ENCODE results near the gene UBAP1L. TPM values are rescaled to one million over a fixed set of nuclear protein-coding genes. Genes with fewer than 3 reads are reported as not detected.
"Not testable (repeated sequence)": the region's sequence is repeated elsewhere in the genome, so short reads cannot be mapped to it uniquely, and the experiment has no call there.

Gene UBAP1L
- total RNA-seq, 2 experiments from 2014 or later: 3.0 to 3.3 TPM

- Mint-ChIP-seq H3K36me3 (ENCODE audit: low read depth) (no peaks in the 10 kb centered on the region), H3K27ac (no peak overlapping the region), H3K9me3 (no peaks in the 10 kb centered on the region), H3K27me3 (peaks cover 22% of the 10 kb centered on the region), H3K4me1 (peaks cover 6% of the 10 kb centered on the region), H3K4me3 (no peak overlapping the region)
- ChIA-PET POLR2A (no interaction called here), CTCF (interaction anchor here (1.1 to 2.5 kb wide), 6 partner anchors 10 to 44 kb away, joined by 3 to 14 read pairs (median 8); no protein-coding TSS in a partner anchor)
- DNase-seq: no peak
Measured at GRCh38 chr15:65077291-65077980, 37.6 kb downstream of the UBAP1L start.

GRCh38 chr15:65076486-65077290 lies 38.3 kb downstream of the UBAP1L start, which contains the start of gene KBTBD13:
Gene KBTBD13, plus strand, starts transcription at chr15:65076746. Its CDS starts 70 bp downstream, at chr15:65076816.
- Mint-ChIP-seq H3K9me3 (no peaks in the 10 kb centered on the region), H3K27me3 (peaks cover 20% of the 10 kb centered on the region), H3K4me1 (peaks cover 2% of the 10 kb centered on the region), H3K27ac (no peak within 1 kb of the TSS), H3K36me3 (ENCODE audit: low read depth) (no peaks in the 10 kb centered on the region), H3K4me3 (no peak within 1 kb of the TSS)
- ChIA-PET POLR2A (no interaction called here), CTCF (interaction anchor here (1.9 to 2.5 kb wide), 3 partner anchors 10 to 43 kb away, joined by 5 to 14 read pairs (median 8); no protein-coding TSS in a partner anchor)
- DNase-seq: no peak

- POLR2A ChIA-PET; H3K4me1 Mint-ChIP-seq; H3K9me3 Mint-ChIP-seq; H3K4me3 Mint-ChIP-seq; CTCF ChIA-PET; H3K27ac Mint-ChIP-seq; DNase-seq; H3K36me3 Mint-ChIP-seq (ENCODE audit: low read depth): not testable (repeated sequence)
- peaks cover 20% of the 10 kb centered on the region for H3K27me3 Mint-ChIP-seq
Measured at GRCh38 chr15:65075607-65076395, 39.2 kb downstream of the UBAP1L start.

GRCh38 chr15:65074946-65075345 lies 40.1 kb downstream of the UBAP1L start:
- peaks cover 18% of the 10 kb centered on the region for H3K27me3 Mint-ChIP-seq
- DNase-seq; POLR2A ChIA-PET; H3K9me3 Mint-ChIP-seq; H3K27ac Mint-ChIP-seq; H3K4me3 Mint-ChIP-seq; H3K4me1 Mint-ChIP-seq; H3K36me3 Mint-ChIP-seq (ENCODE audit: low read depth): not testable (repeated sequence)
- CTCF ChIA-PET: interaction anchor here (0.9 to 1.1 kb wide), 2 partner anchors 8 to 27 kb away, joined by 3 read pairs; no protein-coding TSS in a partner anchor

- Mint-ChIP-seq H3K36me3 (ENCODE audit: low read depth) (no peaks in the 10 kb centered on the region), H3K4me3 (no peak overlapping the region), H3K9me3 (no peaks in the 10 kb centered on the region), H3K27me3 (peaks cover 17% of the 10 kb centered on the region), H3K4me1 (peaks cover 4% of the 10 kb centered on the region), H3K27ac (no peak overlapping the region)
- ChIA-PET CTCF (interaction anchor here (0.9 kb wide), 1 partner anchor 857 kb away, joined by 3 read pairs; no protein-coding TSS in a partner anchor), POLR2A (no interaction called here)
- DNase-seq: no peak
Measured at GRCh38 chr15:65072617-65073016, 42.4 kb downstream of the UBAP1L start.

GRCh38 chr15:65072027-65072426 lies 43.0 kb downstream of the UBAP1L start:
- ChIA-PET CTCF (interaction anchor here (0.9 kb wide), 1 partner anchor 857 kb away, joined by 3 read pairs; no protein-coding TSS in a partner anchor), POLR2A (no interaction called here)
- Mint-ChIP-seq H3K27me3 (peaks cover 21% of the 10 kb centered on the region), H3K27ac (no peak overlapping the region), H3K4me1 (peaks cover 6% of the 10 kb centered on the region), H3K36me3 (ENCODE audit: low read depth) (no peaks in the 10 kb centered on the region), H3K4me3 (no peak overlapping the region), H3K9me3 (no peaks in the 10 kb centered on the region)
- DNase-seq: no peak

GRCh38 chr15:65071381-65071811 lies 43.6 kb downstream of the UBAP1L start:
- H3K27me3 Mint-ChIP-seq: peaks cover 24% of the 10 kb centered on the region
- no peak overlapping the region for H3K27ac Mint-ChIP-seq
- ChIA-PET CTCF (interaction anchor here (0.9 kb wide), 1 partner anchor 856 kb away, joined by 3 read pairs; no protein-coding TSS in a partner anchor), POLR2A (no interaction called here)
- no peak for DNase-seq
- no peaks in the 10 kb centered on the region for H3K36me3 Mint-ChIP-seq (ENCODE audit: low read depth)
- H3K9me3 Mint-ChIP-seq: no peaks in the 10 kb centered on the region
- H3K4me3 Mint-ChIP-seq: no peak overlapping the region
- peaks cover 5% of the 10 kb centered on the region for H3K4me1 Mint-ChIP-seq

- ChIA-PET POLR2A (interaction anchor here (1.2 kb wide), 1 partner anchor 235 kb away, joined by 3 read pairs; no protein-coding TSS in a partner anchor), CTCF (interaction anchor here (1.3 to 1.7 kb wide), 2 partner anchors 15 to 20 kb away, joined by 3 to 7 read pairs; no protein-coding TSS in a partner anchor)
- Mint-ChIP-seq H3K4me3 (no peak overlapping the region), H3K9me3 (no peaks in the 10 kb centered on the region), H3K27ac (no peak overlapping the region), H3K27me3 (peaks cover 31% of the 10 kb centered on the region), H3K4me1 (peaks cover 4% of the 10 kb centered on the region), H3K36me3 (ENCODE audit: low read depth) (no peaks in the 10 kb centered on the region)
- DNase-seq: no peak
Measured at GRCh38 chr15:65069779-65070546, 45.0 kb downstream of the UBAP1L start.

GRCh38 chr15:65069179-65069578 lies 45.8 kb downstream of the UBAP1L start:
- no peak for DNase-seq
- CTCF ChIA-PET: interaction anchor here (1.3 to 1.7 kb wide), 2 partner anchors 14 to 21 kb away, joined by 3 to 7 read pairs; no protein-coding TSS in a partner anchor
- no peaks in the 10 kb centered on the region for H3K36me3 Mint-ChIP-seq (ENCODE audit: low read depth)
- H3K27me3 Mint-ChIP-seq: peaks cover 31% of the 10 kb centered on the region
- POLR2A ChIA-PET: no interaction called here
- H3K4me3 Mint-ChIP-seq: no peak overlapping the region
- peaks cover 4% of the 10 kb centered on the region for H3K4me1 Mint-ChIP-seq
- no peaks in the 10 kb centered on the region for H3K9me3 Mint-ChIP-seq
- no peak overlapping the region for H3K27ac Mint-ChIP-seq

- DNase-seq: no peak
- ChIA-PET POLR2A (no interaction called here), CTCF (interaction anchor here (0.6 kb wide), 1 partner anchor 254 kb away, joined by 4 read pairs; no protein-coding TSS in a partner anchor)
- Mint-ChIP-seq H3K9me3 (no peaks in the 10 kb centered on the region), H3K4me1 (peaks cover 4% of the 10 kb centered on the region), H3K4me3 (no peak overlapping the region), H3K27ac (no peak overlapping the region), H3K36me3 (ENCODE audit: low read depth) (no peaks in the 10 kb centered on the region), H3K27me3 (peaks cover 33% of the 10 kb centered on the region)
Measured at GRCh38 chr15:65068403-65068788, 46.6 kb downstream of the UBAP1L start.

- no peak within 1 kb of the TSS for H3K27ac Mint-ChIP-seq
- ChIA-PET POLR2A (no interaction called here), CTCF (no interaction called here)
- no peak within 1 kb of the TSS for H3K4me3 Mint-ChIP-seq
- H3K36me3 Mint-ChIP-seq (ENCODE audit: low read depth): no peaks in the 10 kb centered on the region
- DNase-seq: no peak
- H3K27me3 Mint-ChIP-seq: peaks cover 36% of the 10 kb centered on the region
- H3K4me1 Mint-ChIP-seq: peaks cover 4% of the 10 kb centered on the region
- H3K9me3 Mint-ChIP-seq: no peaks in the 10 kb centered on the region
Measured at GRCh38 chr15:65067645-65068402, 47.2 kb downstream of the UBAP1L start, which contains the start of gene RASL12. Gene RASL12, minus strand, starts transcription at chr15:65067991. Its CDS starts 156 bp downstream, at chr15:65067835.
